K562 (cell line): ENCODE results near the gene LLCFC1. TPM values are rescaled to one million over a fixed set of nuclear protein-coding genes. Genes with fewer than 3 reads are reported as not detected.

Source experiments
- ATAC-seq: fragments of 200-7000 bp; cut with Tn5 transposase; 3 replicates; pipeline ENCODE4 v1.9.1; 2020; ENCODE audit warnings: moderate library complexity
- BruUV-seq: library from RNA; stranded (reverse); fragments of 400-500 nt; replicated peaks from 2 replicates; lab custom pipeline; 2021; lab: Mats Ljungman, UMichigan
- CTCF ChIA-PET: fragments of 300-600 bp; formaldehyde crosslinking; extraction: SDS; loops from one replicate; lab custom pipeline; 2021; ENCODE audit warnings: low intra/inter-chr PET ratio; lab: Yijun Ruan, JAX
- POLR2A ChIA-PET: fragments of 300-600, 350-650 bp; sonication (Branson Sonifier 250); formaldehyde crosslinking; extraction: SDS; loops from one replicate; lab custom pipeline; 2021; ENCODE audit warnings: antibody characterized with exemption, inconsistent platforms; lab: Yijun Ruan, JAX
- DNase-seq, 4 experiments: peaks; one replicate each; pipeline versions ENCODE4 v3.0.0 to v3.0.0-alpha.2; 2011 to 2018; ENCODE audit warnings: low spot score in 3 of 4, mixed read lengths in 3 of 4; ENCODE audit errors: extremely low read depth in 1 of 4
- FAIRE-seq: peaks from 2 replicates; lab custom pipeline; 2011; peaks lifted over from hg19 to GRCh38; lab: Jason Lieb, UNC
- H2AFZ ChIP-seq: 2 replicates; pipeline ENCODE4 v1.6.0; 2011; ENCODE audit warnings: low read depth, low read length, control low read depth, inconsistent platforms
- H3K27ac ChIP-seq: fragments of 200-600 bp; 3 replicates; pipeline ENCODE4 v1.8.0; 2011; ENCODE audit warnings: low read depth, mild to moderate bottlenecking, control low read depth, inconsistent platforms, low read length, moderate library complexity, mixed read lengths; ENCODE audit errors: extremely low read depth
- H3K27me3 ChIP-seq, 2 experiments: fragments of 300-600 bp in 1 of 2; 2 replicates in 1 of 2; 3 replicates in 1 of 2; pipeline versions ENCODE4 v1.6.0 to v1.8.0; 2011; ENCODE audit warnings: inconsistent platforms in 2 of 2, low read length in 2 of 2, mild to moderate bottlenecking in 1 of 2, mixed read lengths in 1 of 2, moderate library complexity in 1 of 2; ENCODE audit not compliant: control insufficient read depth in 2 of 2, insufficient read depth in 2 of 2
- H3K36me3 ChIP-seq: fragments of 300-600 bp; 3 replicates; pipeline ENCODE4 v1.8.0; 2011; ENCODE audit warnings: mild to moderate bottlenecking, low read length, inconsistent platforms; ENCODE audit not compliant: control insufficient read depth, insufficient read depth
- H3K4me1 ChIP-seq, 2 experiments: fragments of 200-600 bp in 1 of 2; replicated peaks in 1 of 2; 2 replicates in 1 of 2; 3 replicates in 1 of 2; pipeline versions ENCODE4 v1.5.1 to v1.8.0; 2011; ENCODE audit warnings: inconsistent platforms in 2 of 2, low read length in 2 of 2, mild to moderate bottlenecking in 1 of 2, mixed read lengths in 1 of 2, moderate library complexity in 1 of 2; ENCODE audit not compliant: control insufficient read depth in 2 of 2, insufficient read depth in 2 of 2
- H3K4me2 ChIP-seq: 2 replicates; pipeline ENCODE4 v1.6.1; 2011; ENCODE audit warnings: low read length, control low read depth, inconsistent platforms, mixed read lengths; ENCODE audit not compliant: insufficient read depth
- H3K4me3 ChIP-seq: fragments of 200-600 bp; sonication (generic), shearing (Covaris generic); 2 replicates; pipeline ENCODE4 v1.5.1; 2016; ENCODE audit warnings: control low read depth, inconsistent platforms
- H3K79me2 ChIP-seq: fragments of 200-600 bp; 3 replicates; pipeline ENCODE4 v1.8.0; 2011; ENCODE audit warnings: low read length, inconsistent platforms; ENCODE audit not compliant: control insufficient read depth, insufficient read depth
- H3K9ac ChIP-seq, 2 experiments: 2 replicates each; pipeline versions ENCODE4 v1.6.0 to v1.6.1; 2011; ENCODE audit warnings: low read depth in 2 of 2, low read length in 2 of 2, control low read depth in 1 of 2, inconsistent platforms in 1 of 2, mild to moderate bottlenecking in 1 of 2, mixed read lengths in 1 of 2; ENCODE audit not compliant: insufficient read depth in 1 of 2
- H3K9me1 ChIP-seq: one replicate; pipeline ENCODE4 v1.6.0; 2011; ENCODE audit warnings: inconsistent platforms, mild to moderate bottlenecking, low read length, moderate library complexity; ENCODE audit not compliant: control insufficient read depth, insufficient read depth
- H3K9me3 ChIP-seq: replicated peaks from 2 replicates; pipeline ENCODE4 v1.5.1; 2011; ENCODE audit warnings: low read depth, low read length, inconsistent platforms; ENCODE audit not compliant: control insufficient read depth, insufficient read depth
- H4K20me1 ChIP-seq: replicated peaks from 2 replicates; pipeline ENCODE4 v1.6.1; 2011; ENCODE audit warnings: low read length, inconsistent platforms, mixed read lengths; ENCODE audit not compliant: control insufficient read depth, insufficient read depth
- ATF6 ChIP-seq: sonication (generic); formaldehyde crosslinking; IDR thresholded peaks from 2 replicates; pipeline ENCODE4 v1.4.0; 2020; ENCODE audit warnings: mild to moderate bottlenecking, missing genetic modification reagents
- CGGBP1 ChIP-seq: fragments of 250-450 bp; sonication (Bioruptor Pico); IDR thresholded peaks from 2 replicates; pipeline ENCODE4 v1.9.0; 2021; ENCODE audit warnings: mild to moderate bottlenecking
- CREM ChIP-seq: IDR thresholded peaks from 2 replicates; pipeline ENCODE4 v1.6.1; 2014; ENCODE audit warnings: antibody characterized with exemption, low read depth
- DIDO1 ChIP-seq: fragments of 450-650 bp; IDR thresholded peaks from 2 replicates; pipeline ENCODE4 v1.6.1; 2016; ENCODE audit warnings: low read depth, missing biosample characterization, missing genetic modification characterization
- FOXK2 ChIP-seq, 2 experiments: fragments of 450-650 bp; IDR thresholded peaks in 1 of 2; conservative IDR thresholded peaks in 1 of 2; 2 replicates each; pipeline ENCODE4 v1.6.1; 2016; ENCODE audit warnings: low read depth in 2 of 2, mild to moderate bottlenecking in 1 of 2
- HOMEZ ChIP-seq: fragments of 250-450 bp; sonication (Bioruptor Pico); IDR thresholded peaks from 2 replicates; pipeline ENCODE4 v1.4.0; 2020; ENCODE audit warnings: mild to moderate bottlenecking, moderate library complexity
- JUND ChIP-seq, 2 experiments: IDR thresholded peaks; 2 replicates in 1 of 2; 3 replicates in 1 of 2; pipeline ENCODE4 v1.6.1; 2011; ENCODE audit warnings: borderline replicate concordance in 2 of 2, low read depth in 2 of 2, low read length in 2 of 2, improper control_type of control experiment in 1 of 2, missing biosample characterization in 1 of 2, missing genetic modification characterization in 1 of 2, missing genetic modification reagents in 1 of 2
- MTA1 ChIP-seq: fragments of 450-650 bp; IDR thresholded peaks from 2 replicates; pipeline ENCODE4 v1.6.1; 2017; ENCODE audit warnings: borderline replicate concordance
- MTA2 ChIP-seq: fragments of 450-650 bp; IDR thresholded peaks from 2 replicates; pipeline ENCODE4 v1.6.1; 2016; ENCODE audit warnings: low read depth
- SMARCE1 ChIP-seq: fragments of 450-650 bp; IDR thresholded peaks from 2 replicates; pipeline ENCODE4 v1.7.1; 2016; ENCODE audit warnings: mild to moderate bottlenecking
- TAF1 ChIP-seq: IDR thresholded peaks from 2 replicates; pipeline ENCODE4 v1.6.1; 2011; ENCODE audit warnings: mild to moderate bottlenecking, low read length, moderate library complexity; ENCODE audit not compliant: insufficient read depth, control insufficient read depth, severe bottlenecking; ENCODE audit errors: extremely low read depth
- ZBTB1 ChIP-seq: sonication (generic); formaldehyde crosslinking; IDR thresholded peaks from 2 replicates; pipeline ENCODE4 v1.8.1; 2023; ENCODE audit warnings: missing genetic modification reagents, low read depth, mild to moderate bottlenecking, borderline replicate concordance
- ZFP30 ChIP-seq: fragments of 250-450 bp; sonication (Bioruptor Pico); IDR thresholded peaks from 2 replicates; pipeline ENCODE4 v1.8.0; 2022; ENCODE audit warnings: moderate library complexity, mild to moderate bottlenecking, inconsistent platforms, borderline replicate concordance
- ZNF311 ChIP-seq: fragments of 250-450 bp; sonication (Bioruptor Pico); IDR thresholded peaks from 2 replicates; pipeline ENCODE4 v1.4.0; 2020; ENCODE audit warnings: mild to moderate bottlenecking, moderate library complexity
- ZNF717 ChIP-seq: fragments of 250-450 bp; sonication (Bioruptor Pico); IDR thresholded peaks from 2 replicates; pipeline ENCODE4 v1.5.0; 2021
- WGBS: fragments of 100-300 bp; shearing (Covaris generic); methylation state at CpG from one replicate; pipeline ENCODE4 v1.1.6; 2016; ENCODE audit warnings: low coverage, mixed read lengths; ENCODE audit not compliant: insufficient coverage; ENCODE audit errors: missing lambda C conversion rate; 5-methylcytosine and 5-hydroxymethylcytosine counted together
- in situ Hi-C: fragments of 300-500 bp; cut with MboI; formaldehyde crosslinking; loops from 4 replicates; pipeline ENCODE4 v1.15.0; 2018; ENCODE audit warnings: inconsistent platforms, mixed read lengths
- intact Hi-C: fragments of 100-400 bp; cut with micrococcal nuclease; formaldehyde crosslinking; loops from 2 replicates; pipeline ENCODE4 v1.14.2; 2022
- polyA plus RNA-seq, 8 experiments: library from polyadenylated mRNA; depleted of rRNA in 4 of 8; stranded (reverse) in 5 of 8; unstranded in 3 of 8; fragments of >200 nt; fragmentation: Nextera tagmentation in 2 of 8; fragmentation: Illumina TruSeq in 1 of 8; extraction: Ambion mirVana in 2 of 8; extraction: Trizol in 1 of 8; gene quantifications; 2 replicates each; pipeline versions ENCODE4 v1.2.1 to v1.2.3, GENCODE V29; 2011 to 2014; ENCODE audit warnings: inconsistent platforms in 1 of 8, missing spikeins in 1 of 8
- total RNA-seq, 7 experiments: library from RNA; depleted of rRNA in 6 of 7; stranded (reverse); fragments of >200 nt in 6 of 7; fragmentation: Illumina TruSeq in 2 of 7; extraction: Trizol in 2 of 7; gene quantifications; 2 replicates each; pipeline versions ENCODE4 v1.2.1 to v1.2.3, GENCODE V29; 2011 to 2021; ENCODE audit warnings: low replicate concordance in 1 of 7
- TF ChIP-seq, protein P1 (sequence below): fragments of 250-450 bp; sonication (Bioruptor Pico); IDR thresholded peaks from 2 replicates; pipeline ENCODE4 v1.5.1; 2021; ENCODE audit warnings: mild to moderate bottlenecking
- TF ChIP-seq, protein P2 (sequence below): fragments of 450-650 bp; formaldehyde crosslinking; IDR thresholded peaks from 2 replicates; pipeline ENCODE4 v1.4.0; 2022; ENCODE audit warnings: mild to moderate bottlenecking, moderate library complexity

LLCFC1 gene
- total and polyA plus RNA-seq, 9 of the 15 experiments (the other 6 are each of a cell fraction or from before 2014, with no cell fraction given) = not detected

- BruUV-seq = no TSS peak
- ATAC-seq (no peak), FAIRE-seq (no peak), DNase-seq (no peak)
- WGBS = 0% methylated on average over 3 of the region's 3 CpGs
- Histone ChIP-seq H3K27me3 (peaks cover 17 to 49% of the 10 kb centered on the region in 2 experiments), H3K9me1 (peaks cover 2% of the 10 kb centered on the region), H3K9me3 (no peaks in the 10 kb centered on the region), H3K36me3 (no peaks in the 10 kb centered on the region), H3K4me1 (no peaks in the 10 kb centered on the region), H3K4me2 (no peak overlapping the region), H3K9ac (no peak overlapping the region), H4K20me1 (peaks cover 10% of the 10 kb centered on the region; the same call in 1 of the 2 replicates), H3K27ac (no peak overlapping the region), H2AFZ (no peak overlapping the region), H3K79me2 (no peaks in the 10 kb centered on the region), H3K4me3 (no peak overlapping the region)
- in situ Hi-C loops = no loop called here
- POLR2A ChIA-PET = interaction anchor here (0.6 to 1.5 kb wide), 3 partner anchors 9 to 34 kb away, joined by 3 to 6 read pairs (median 3); no protein-coding TSS in a partner anchor
- intact Hi-C loops = no loop called here
- CTCF ChIA-PET = no interaction called here
- no peak for TF ChIP-seq TAF1
- TF ChIP-seq, protein P1, sequence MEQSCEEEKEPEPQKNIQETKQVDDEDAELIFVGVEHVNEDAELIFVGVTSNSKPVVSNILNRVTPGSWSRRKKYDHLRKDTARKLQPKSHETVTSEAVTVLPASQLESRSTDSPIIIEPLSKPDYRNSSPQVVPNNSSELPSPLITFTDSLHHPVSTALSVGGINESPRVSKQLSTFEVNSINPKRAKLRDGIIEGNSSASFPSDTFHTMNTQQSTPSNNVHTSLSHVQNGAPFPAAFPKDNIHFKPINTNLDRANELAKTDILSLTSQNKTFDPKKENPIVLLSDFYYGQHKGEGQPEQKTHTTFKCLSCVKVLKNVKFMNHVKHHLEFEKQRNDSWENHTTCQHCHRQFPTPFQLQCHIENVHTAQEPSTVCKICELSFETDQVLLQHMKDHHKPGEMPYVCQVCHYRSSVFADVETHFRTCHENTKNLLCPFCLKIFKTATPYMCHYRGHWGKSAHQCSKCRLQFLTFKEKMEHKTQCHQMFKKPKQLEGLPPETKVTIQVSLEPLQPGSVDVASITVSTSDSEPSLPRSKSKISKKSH (CRISPR knock-in tag) = no peak
- TF ChIP-seq CREM = no peak
- no peak for TF ChIP-seq CGGBP1 (CRISPR knock-in tag)
- TF ChIP-seq ATF6 (CRISPR knock-in tag) = no peak
- TF ChIP-seq ZNF717 (CRISPR knock-in tag) = no peak
- no peak for TF ChIP-seq ZBTB1
- TF ChIP-seq ZFP30 = no peak
- no peak for TF ChIP-seq DIDO1 (tag)
- no peak for TF ChIP-seq HOMEZ
- TF ChIP-seq ZNF311 (CRISPR knock-in tag) = no peak
- TF ChIP-seq SMARCE1 = no peak
- TF ChIP-seq, protein P2, sequence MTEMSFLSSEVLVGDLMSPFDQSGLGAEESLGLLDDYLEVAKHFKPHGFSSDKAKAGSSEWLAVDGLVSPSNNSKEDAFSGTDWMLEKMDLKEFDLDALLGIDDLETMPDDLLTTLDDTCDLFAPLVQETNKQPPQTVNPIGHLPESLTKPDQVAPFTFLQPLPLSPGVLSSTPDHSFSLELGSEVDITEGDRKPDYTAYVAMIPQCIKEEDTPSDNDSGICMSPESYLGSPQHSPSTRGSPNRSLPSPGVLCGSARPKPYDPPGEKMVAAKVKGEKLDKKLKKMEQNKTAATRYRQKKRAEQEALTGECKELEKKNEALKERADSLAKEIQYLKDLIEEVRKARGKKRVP (CRISPR knock-in tag) = no peak
- TF ChIP-seq MTA1 = no peak
- TF ChIP-seq MTA2 = no peak
- TF ChIP-seq JUND (IDR thresholded peaks at IDR 0.05; ENCODE audit: borderline replicate concordance, low read depth, low read length) = no peak
- TF ChIP-seq JUND (tag; IDR thresholded peaks at IDR 0.05; ENCODE audit: borderline replicate concordance, low read depth, low read length) = no peak
- no peak for TF ChIP-seq FOXK2 (conservative IDR thresholded peaks at IDR 0.05 in 1 of 2, IDR thresholded peaks at IDR 0.05 in 1 of 2; ENCODE audit: low read depth in 2 of 2)
Observed at GRCh38 chr7:142896151-142896550, 43.1 kb upstream of the LLCFC1 start.
